KG1 (cell line): Measurements from ENCODE around the gene ITPR2.
"Not testable (repeated sequence)": the region's sequence is repeated elsewhere in the genome, so short reads cannot be mapped to it uniquely, and the experiment has no call there.

Experiments used
- DNase-seq: peaks from one replicate; lab custom pipeline; 2025; lab: John Stamatoyannopoulos, UW

Gene ITPR2

DNA sequence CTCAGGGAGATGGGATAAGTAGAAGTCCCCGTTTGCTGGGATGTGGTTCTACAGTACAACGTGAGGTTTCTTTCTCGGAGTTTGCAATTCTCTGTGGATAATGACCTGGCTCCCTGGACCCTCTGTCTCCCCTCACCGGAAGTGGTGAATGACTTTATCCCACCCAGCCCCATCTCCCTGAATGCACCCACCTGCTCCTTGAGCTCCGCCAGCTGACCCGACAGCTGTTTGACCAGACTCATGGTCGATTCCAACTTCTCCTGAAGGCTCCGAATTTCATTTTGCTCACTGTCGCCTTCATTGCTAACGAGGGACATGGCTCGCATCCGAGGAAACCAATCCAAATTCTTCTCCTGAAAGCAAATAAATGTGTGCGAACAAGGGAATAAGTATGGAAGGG, 493.0 kb downstream of the ITPR2 start:
- no peak for DNase-seq

GRCh38 chr12:26338586-26339572, 494.1 kb downstream of the ITPR2 start:
- no peak for DNase-seq

DNA sequence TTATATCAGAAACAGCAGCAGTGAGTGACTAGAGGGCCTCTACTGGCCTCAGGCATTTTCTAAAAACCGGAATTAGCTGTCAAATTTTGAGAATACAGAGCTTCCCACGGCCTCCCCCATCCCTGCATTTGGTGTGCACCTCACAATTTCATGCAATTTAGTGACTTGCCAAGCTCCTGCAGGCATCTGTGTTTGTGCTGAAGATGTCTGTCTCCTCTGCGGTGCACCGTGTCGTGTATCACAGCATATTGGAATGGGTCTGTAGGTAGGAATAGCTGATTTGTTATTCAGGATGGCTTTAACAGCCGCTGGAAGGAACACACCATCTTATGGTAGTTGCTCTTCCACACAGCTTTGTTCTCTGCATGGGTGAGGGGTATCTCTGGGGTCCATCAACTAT, 497.3 kb downstream of the ITPR2 start:
- DNase-seq: no peak

DNA sequence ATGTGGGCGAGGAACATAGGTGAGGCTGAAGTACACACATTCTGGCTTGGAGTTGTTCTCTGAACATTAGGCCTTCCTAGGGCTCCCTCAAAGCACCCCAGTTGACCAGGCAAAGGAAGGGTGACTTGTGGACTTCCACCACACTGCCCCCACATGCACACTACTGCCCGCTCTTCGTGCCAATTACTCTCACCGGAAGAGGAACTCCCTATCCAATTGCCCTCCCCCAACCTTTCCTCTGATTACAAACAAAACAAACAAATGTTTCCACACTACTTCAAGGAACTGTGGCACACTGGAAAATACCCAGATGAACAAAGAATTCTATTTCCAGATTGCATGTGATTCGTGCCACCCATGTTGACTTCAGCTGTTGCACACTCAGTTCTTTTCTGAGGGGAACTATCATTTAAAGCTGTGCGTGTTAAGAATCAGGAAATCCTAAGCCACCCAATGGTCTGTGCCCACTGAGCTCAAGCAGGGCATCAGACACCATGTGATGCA, 498.3 kb downstream of the ITPR2 start:
- DNase-seq: no peak

DNA sequence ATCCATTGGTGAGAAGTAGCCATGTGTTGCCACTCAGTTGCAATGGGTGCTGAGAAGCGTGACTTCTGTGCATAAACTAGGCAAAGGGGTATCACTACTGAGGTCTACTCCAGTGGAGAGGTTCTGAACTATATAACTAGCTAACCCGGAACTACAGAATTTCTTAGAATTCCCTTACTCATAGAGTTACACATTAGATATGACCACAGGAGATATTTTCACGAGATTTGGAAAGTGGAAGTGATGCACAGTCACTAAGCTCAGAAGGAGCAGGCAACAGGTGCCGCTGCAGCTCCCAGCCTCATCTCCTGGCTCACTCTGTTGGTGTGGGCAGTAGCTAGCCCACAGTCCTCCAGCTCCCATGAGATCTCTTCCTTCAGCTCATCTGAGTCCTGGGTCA, 501.0 kb downstream of the ITPR2 start:
- no peak for DNase-seq

DNA sequence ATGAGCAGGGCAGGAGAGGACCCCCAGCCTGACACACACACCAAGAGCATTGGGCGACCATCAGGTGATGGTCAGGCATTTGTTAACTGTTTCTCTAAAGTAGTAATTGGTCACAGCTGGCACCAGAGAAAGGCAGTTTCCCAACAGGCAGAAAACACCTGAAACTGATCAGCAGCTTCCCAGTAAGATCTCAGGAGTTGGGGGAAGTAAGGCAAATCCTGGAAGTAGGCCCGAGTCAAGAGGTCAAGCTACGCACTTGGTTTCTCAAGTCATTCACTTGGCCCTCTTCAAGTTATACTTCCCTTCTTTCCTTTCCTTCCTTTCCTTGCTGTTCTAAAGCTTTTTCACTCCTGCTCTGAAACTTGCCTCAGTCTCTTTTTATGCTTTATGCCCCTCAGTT, 501.9 kb downstream of the ITPR2 start:
- DNase-seq: no peak

- DNase-seq: peak; percentile 76
These were observed 504.9 kb downstream of the ITPR2 start for GRCh38 chr12:26327975-26328644.

GRCh38 chr12:26323673-26324072, 509.3 kb downstream of the ITPR2 start:
- no peak for DNase-seq

DNA sequence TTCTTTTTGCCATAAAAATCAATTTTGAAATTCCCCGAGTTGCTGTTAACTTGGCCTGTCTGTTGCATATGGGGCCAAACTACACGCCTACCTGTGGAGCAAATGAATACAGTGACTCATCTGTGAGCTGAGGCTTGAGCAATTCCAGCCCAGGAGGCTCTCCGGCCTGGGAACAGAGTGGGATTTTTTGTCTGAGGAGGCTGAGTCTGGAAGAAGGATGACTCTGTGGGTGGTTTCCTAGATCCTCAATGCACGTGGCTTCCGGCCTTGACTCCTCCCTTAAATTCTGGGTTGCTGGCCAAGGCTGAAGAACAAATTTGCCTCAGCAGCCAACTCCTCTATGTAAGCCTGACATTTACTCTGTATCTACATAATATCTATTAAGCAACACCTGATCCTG, 513.5 kb downstream of the ITPR2 start:
- DNase-seq: no peak

DNA sequence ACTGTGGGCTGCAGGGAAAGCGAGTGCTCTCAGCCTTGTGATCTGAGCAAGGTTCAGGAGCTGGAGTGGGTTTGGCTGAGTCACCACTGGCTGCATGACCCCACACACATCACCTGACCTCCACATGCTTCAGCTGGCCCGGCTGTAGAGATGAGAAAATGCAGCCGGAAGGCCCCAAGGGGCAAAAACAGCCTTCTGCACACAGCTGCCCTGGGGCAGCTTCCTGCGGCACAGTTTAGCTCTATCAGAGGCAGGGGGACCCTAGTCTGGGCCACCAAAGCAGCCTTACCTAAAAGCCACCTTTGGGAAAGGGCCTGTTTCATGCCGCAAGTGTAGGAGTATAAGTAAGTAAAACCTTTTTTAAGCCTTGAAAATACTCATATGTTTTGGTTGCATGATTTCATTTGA, 514.3 kb downstream of the ITPR2 start:
- DNase-seq: no peak

- DNase-seq: no peak
These were observed 514.9 kb downstream of the ITPR2 start for GRCh38 chr12:26317942-26318575.

DNA sequence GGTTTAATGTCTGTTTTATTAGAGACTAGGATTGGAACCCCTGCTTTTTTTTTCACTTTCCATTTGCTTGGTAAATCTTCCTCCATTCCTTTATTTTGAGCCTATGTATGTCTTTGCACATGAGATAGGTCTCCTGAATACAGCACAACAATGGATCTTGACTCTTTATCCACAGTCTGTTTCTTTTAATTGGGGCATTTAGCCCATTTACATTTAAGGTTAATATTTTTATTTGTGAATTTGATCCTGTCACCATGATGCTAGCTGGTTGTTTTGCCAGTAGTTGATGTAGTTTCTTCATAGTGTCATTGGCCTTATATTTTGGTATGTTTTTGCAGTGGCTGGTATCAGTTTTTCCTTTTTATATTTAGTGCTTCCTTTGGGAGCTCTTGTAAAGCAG, 518.9 kb downstream of the ITPR2 start:
- not testable (repeated sequence) for DNase-seq

GRCh38 chr12:26310489-26310888, 522.5 kb downstream of the ITPR2 start:
- not testable (repeated sequence) for DNase-seq

- no peak for DNase-seq
These were observed 523.4 kb downstream of the ITPR2 start for GRCh38 chr12:26309634-26310033.

GRCh38 chr12:26304273-26304672, 528.7 kb downstream of the ITPR2 start:
- DNase-seq: no peak

GRCh38 chr12:26303418-26303817, 529.6 kb downstream of the ITPR2 start:
- no peak for DNase-seq

DNA sequence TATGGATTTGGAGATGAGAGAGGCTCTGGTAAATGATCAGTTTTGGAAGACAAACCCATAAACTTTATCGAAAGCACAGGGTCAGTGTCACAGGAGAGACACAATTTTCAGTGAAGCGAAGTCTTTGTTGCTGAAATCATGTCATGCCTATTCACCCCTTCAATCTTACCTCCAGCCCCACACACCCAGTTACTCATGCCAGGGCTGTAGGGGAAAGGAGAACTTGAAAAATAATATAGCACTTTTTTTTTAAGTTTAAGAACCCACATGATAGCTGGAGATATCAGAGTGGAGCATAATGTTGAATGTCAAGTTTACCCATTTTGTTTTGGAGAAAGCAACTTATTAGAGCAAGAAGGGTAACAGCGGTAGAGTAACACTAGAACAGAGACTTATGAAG, 530.2 kb downstream of the ITPR2 start:
- no peak for DNase-seq

DNA sequence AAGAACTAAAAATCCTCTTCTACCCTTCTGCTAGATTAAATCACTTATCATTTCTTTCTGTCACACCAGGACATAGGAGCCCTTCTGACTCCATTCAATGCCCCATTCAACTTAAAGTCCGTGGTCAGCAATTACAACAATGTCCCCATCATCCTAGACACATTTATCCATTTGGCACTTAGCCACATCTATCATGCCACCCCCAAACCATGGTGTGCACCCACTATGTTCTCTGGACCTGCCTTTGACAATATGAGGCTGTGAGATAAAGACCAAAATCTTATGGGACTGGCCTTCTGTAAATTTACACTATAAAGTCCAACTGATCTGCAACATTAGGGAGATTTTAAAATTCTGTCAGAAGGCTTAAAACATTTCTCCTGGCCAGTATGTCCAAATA, 533.2 kb downstream of the ITPR2 start:
- no peak for DNase-seq

DNA sequence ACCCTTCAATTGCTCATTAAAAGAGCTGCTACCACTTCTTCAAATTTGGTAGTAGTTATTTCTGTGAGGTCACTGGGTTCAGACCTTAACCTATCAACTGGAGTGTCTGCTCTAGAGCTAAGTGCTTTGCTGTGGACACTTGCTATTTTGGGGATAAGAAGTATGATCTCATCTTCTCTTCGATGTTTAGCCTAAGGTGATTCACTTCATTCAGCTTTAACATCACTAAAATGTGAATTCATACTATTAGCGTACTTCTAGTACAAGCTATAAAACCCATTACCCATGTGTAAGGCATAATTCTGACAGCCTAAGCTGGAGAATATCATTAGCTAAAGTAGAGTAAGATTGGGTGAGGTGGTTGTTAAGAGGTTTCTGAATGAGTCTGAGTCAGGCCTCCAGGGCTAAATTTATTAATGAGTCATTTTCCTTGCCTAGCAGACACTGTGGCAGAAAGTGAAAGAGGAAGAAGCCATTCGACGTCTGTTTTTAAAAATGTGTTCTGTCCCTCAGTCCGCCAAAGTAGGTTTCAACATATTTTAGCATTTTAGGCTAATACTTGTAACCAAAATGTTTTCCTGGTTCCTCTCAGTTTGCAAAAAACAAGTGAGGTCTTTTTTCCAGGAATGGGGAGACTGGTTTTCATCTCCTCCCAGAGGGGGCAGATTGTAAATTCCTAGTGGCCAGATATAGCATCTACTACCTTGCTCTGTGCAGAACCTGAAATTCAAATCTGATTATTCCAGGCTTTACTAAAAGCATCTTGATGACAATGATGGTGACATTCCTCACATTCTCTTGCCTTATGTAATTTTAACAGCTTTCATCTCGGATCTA, 534.0 kb downstream of the ITPR2 start:
- peak; percentile 96 for DNase-seq

DNA sequence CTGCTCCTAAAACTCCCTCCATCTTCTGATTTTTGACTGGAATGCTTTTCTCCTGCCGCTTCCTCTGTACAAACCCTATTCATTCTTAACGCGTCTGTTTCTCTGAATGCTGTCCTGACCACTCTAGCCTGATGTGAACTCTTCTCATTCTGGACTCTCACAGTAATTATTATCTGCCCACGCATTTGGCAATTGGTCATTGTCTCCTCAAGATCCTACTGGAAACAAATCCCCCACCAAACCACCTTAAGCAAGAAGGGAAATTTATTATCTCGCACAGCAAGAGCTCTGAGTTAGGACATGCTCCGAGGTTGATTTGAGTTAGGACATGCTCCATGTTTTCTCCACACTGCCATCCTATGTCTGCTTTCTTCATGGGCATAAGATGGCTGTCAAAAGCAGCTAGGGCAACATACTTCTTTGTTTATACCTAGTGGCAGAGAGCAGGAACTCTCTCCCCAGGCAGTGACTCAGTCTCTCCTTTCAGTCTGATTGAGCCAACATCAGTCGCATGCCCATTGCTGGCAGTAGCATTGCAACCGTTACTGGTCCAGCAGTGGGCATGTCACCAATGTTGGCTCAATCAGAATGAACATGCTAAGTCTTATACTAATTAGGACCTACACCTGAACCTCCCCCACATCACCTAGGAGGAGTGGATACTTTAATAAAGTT, 535.5 kb downstream of the ITPR2 start:
- no peak for DNase-seq

- DNase-seq: no peak
These were observed 538.0 kb downstream of the ITPR2 start for GRCh38 chr12:26295001-26295400.
